A549 (cell line): ENCODE results near the gene HMHB1. TPM values are rescaled to one million over a fixed set of nuclear protein-coding genes. Genes with fewer than 3 reads are reported as not detected.

Source experiments
- ATAC-seq, 2 experiments: fragments of 200-7000 bp in 1 of 2; fragments of >200 bp in 1 of 2; cut with Nextera tagmentation in 1 of 2; cut with Tn5 transposase in 1 of 2; 3 replicates each; pipeline versions ENCODE4 v1.8.0 to v1.9.1; 2018 to 2020; ENCODE audit warnings: mild to moderate bottlenecking in 1 of 2, moderate library complexity in 1 of 2
- CTCF ChIA-PET: fragments of 300-600 bp; sonication (Branson Sonifier 250); formaldehyde crosslinking; extraction: SDS; loops from one replicate; lab custom pipeline; 2021; ENCODE audit warnings: antibody characterized with exemption, inconsistent platforms; lab: Yijun Ruan, JAX
- POLR2A ChIA-PET: fragments of 350-600 bp; formaldehyde crosslinking; extraction: SDS; loops from one replicate; lab custom pipeline; 2021; ENCODE audit warnings: antibody characterized with exemption, inconsistent platforms; lab: Yijun Ruan, JAX
- DNase-seq, 2 experiments: peaks; one replicate each; pipeline versions ENCODE4 v3.0.0 to v3.0.0-alpha.2; 2011 to 2016; ENCODE audit warnings: low read depth in 1 of 2, low spot score in 1 of 2
- FAIRE-seq: peaks from 2 replicates; lab custom pipeline; 2011; peaks lifted over from hg19 to GRCh38; lab: Jason Lieb, UNC
- H3K27ac ChIP-seq, 2 experiments: fragments of >200 bp; sonication (Bioruptor Twin); formaldehyde crosslinking; 3 replicates each; pipeline ENCODE4 v1.5.1; 2016 to 2017
- H3K4me1 ChIP-seq: fragments of >200 bp; sonication (Bioruptor Twin); formaldehyde crosslinking; 3 replicates; pipeline ENCODE4 v1.6.1; 2016
- H3K4me2 ChIP-seq: fragments of >200 bp; sonication (Bioruptor Twin); formaldehyde crosslinking; 3 replicates; pipeline ENCODE4 v1.6.1; 2016
- H3K4me3 ChIP-seq: fragments of >200 bp; sonication (Bioruptor Twin); formaldehyde crosslinking; 3 replicates; pipeline ENCODE4 v1.5.1; 2016
- H3K9me3 ChIP-seq: fragments of >200 bp; sonication (Bioruptor Twin); formaldehyde crosslinking; 3 replicates; pipeline ENCODE4 v1.6.1; 2016
- CBX8 ChIP-seq: fragments of 200-600 bp; sonication (generic); IDR thresholded peaks from 2 replicates; pipeline ENCODE4 v1.6.1; 2016
- CEBPB ChIP-seq, 2 experiments: fragments of >200 bp in 1 of 2; sonication (Bioruptor Twin) in 1 of 2; formaldehyde crosslinking in 1 of 2; IDR thresholded peaks; 2 replicates each; pipeline ENCODE4 v1.6.1; 2012 to 2016
- EP300 ChIP-seq, 2 experiments: fragments of >200 bp; sonication (Bioruptor Twin); formaldehyde crosslinking; IDR thresholded peaks; 2 replicates in 1 of 2; 3 replicates in 1 of 2; pipeline ENCODE4 v1.6.1; 2016 to 2017
- FOSB ChIP-seq: fragments of 250-450 bp; sonication (Bioruptor Pico); IDR thresholded peaks from 2 replicates; pipeline ENCODE4 v1.5.0; 2020; ENCODE audit warnings: mild to moderate bottlenecking, moderate library complexity
- GATA3 ChIP-seq: IDR thresholded peaks from 2 replicates; pipeline ENCODE4 v1.6.1; 2012; ENCODE audit warnings: borderline replicate concordance
- HOXA7 ChIP-seq: fragments of 250-450 bp; sonication (Bioruptor Pico); IDR thresholded peaks from 2 replicates; pipeline ENCODE4 v1.5.0; 2020; ENCODE audit warnings: mild to moderate bottlenecking, moderate library complexity
- HOXB13 ChIP-seq: fragments of 250-450 bp; sonication (Bioruptor Pico); IDR thresholded peaks from 2 replicates; pipeline ENCODE4 v1.5.0; 2020; ENCODE audit warnings: low read depth, mild to moderate bottlenecking, moderate library complexity
- HOXB5 ChIP-seq: fragments of 250-450 bp; sonication (Bioruptor Pico); IDR thresholded peaks from 2 replicates; pipeline ENCODE4 v1.5.0; 2020; ENCODE audit warnings: mild to moderate bottlenecking, moderate library complexity
- JUNB ChIP-seq: fragments of >200 bp; sonication (Bioruptor Twin); formaldehyde crosslinking; IDR thresholded peaks from 2 replicates; pipeline ENCODE4 v1.6.1; 2016
- KDM1A ChIP-seq: fragments of 200-600 bp; sonication (generic); IDR thresholded peaks from 2 replicates; pipeline ENCODE4 v1.6.1; 2016; ENCODE audit warnings: low read depth, mild to moderate bottlenecking
- KDM5A ChIP-seq: fragments of 200-600 bp; sonication (generic); IDR thresholded peaks from 2 replicates; pipeline ENCODE4 v1.6.1; 2016; ENCODE audit warnings: antibody characterized with exemption, mild to moderate bottlenecking
- MAFK ChIP-seq: fragments of 450-650 bp; IDR thresholded peaks from 2 replicates; pipeline ENCODE4 v1.6.1; 2014; ENCODE audit not compliant: partially characterized antibody
- MYC ChIP-seq: IDR thresholded peaks from 2 replicates; pipeline ENCODE4 v1.6.1; 2012; ENCODE audit warnings: mild to moderate bottlenecking, inconsistent platforms, low read length, improper control_type of control experiment, borderline replicate concordance
- PHF8 ChIP-seq: fragments of 200-600 bp; sonication (generic); IDR thresholded peaks from 2 replicates; pipeline ENCODE4 v1.6.1; 2016; ENCODE audit warnings: low read depth, mild to moderate bottlenecking, antibody characterized with exemption, moderate library complexity, borderline replicate concordance
- POLR2AphosphoS2 ChIP-seq: conservative IDR thresholded peaks from 2 replicates; pipeline ENCODE4 v1.6.1; 2012; ENCODE audit warnings: low read length, improper control_type of control experiment, inconsistent platforms
- RCOR1 ChIP-seq: fragments of 150-350 bp; IDR thresholded peaks from 2 replicates; pipeline ENCODE4 v1.6.1; 2014; ENCODE audit warnings: antibody characterized with exemption, low read length, low read depth
- SMC3 ChIP-seq: fragments of >200 bp; sonication (Bioruptor Twin); formaldehyde crosslinking; IDR thresholded peaks from 3 replicates; pipeline ENCODE4 v1.6.1; 2018; ENCODE audit warnings: inconsistent platforms
- SREBF2 ChIP-seq: fragments of 450-650 bp; IDR thresholded peaks from 2 replicates; pipeline ENCODE4 v1.6.1; 2014; ENCODE audit warnings: mild to moderate bottlenecking, moderate library complexity
- ZNF302 ChIP-seq: fragments of 250-450 bp; sonication (Bioruptor Pico); IDR thresholded peaks from 2 replicates; pipeline ENCODE4 v1.9.0; 2021; ENCODE audit warnings: inconsistent platforms, mild to moderate bottlenecking, moderate library complexity
- WGBS: methylation state at CpG from one replicate; pipeline ENCODE4 v1.1.6; 2017; ENCODE audit errors: missing lambda C conversion rate; 5-methylcytosine and 5-hydroxymethylcytosine counted together
- polyA plus RNA-seq, 4 experiments: library from polyadenylated mRNA; depleted of rRNA in 3 of 4; stranded (reverse); fragments of >200 nt; fragmentation: RNase III in 1 of 4; extraction: RNeasy Plus Mini Kit Qiagen cat#74134 plus additional on column Dnase treatment in 1 of 4; gene quantifications; 2 replicates in 3 of 4; 3 replicates in 1 of 4; pipeline ENCODE4 v1.2.3, GENCODE V29; 2011 to 2017
- TF ChIP-seq, protein P1 (sequence below): fragments of 450-650 bp; IDR thresholded peaks from 2 replicates; pipeline ENCODE4 v1.6.1; 2014; ENCODE audit warnings: antibody characterized with exemption
- TF ChIP-seq, protein P2 (sequence below): IDR thresholded peaks from 2 replicates; pipeline ENCODE4 v1.6.1; 2012
- TF ChIP-seq, protein P3 (sequence below): fragments of 200-600 bp; sonication (generic); IDR thresholded peaks from 2 replicates; pipeline ENCODE4 v1.6.1; 2016; ENCODE audit warnings: antibody characterized with exemption, mild to moderate bottlenecking, moderate library complexity
- TF ChIP-seq, protein P4 (sequence below): fragments of 250-450 bp; sonication (Bioruptor Pico); IDR thresholded peaks from 2 replicates; pipeline ENCODE4 v1.5.0; 2021; ENCODE audit warnings: mild to moderate bottlenecking, moderate library complexity, borderline replicate concordance
- TF ChIP-seq, protein P5 (sequence below): fragments of 150-350 bp; IDR thresholded peaks from 2 replicates; pipeline ENCODE4 v1.6.1; 2014; ENCODE audit warnings: low read depth, mild to moderate bottlenecking, low read length
- TF ChIP-seq, protein P6 (sequence below): IDR thresholded peaks from 2 replicates; pipeline ENCODE4 v1.6.1; 2012; ENCODE audit warnings: low read depth, borderline replicate concordance

The HMHB1 gene
- polyA plus RNA-seq, 2 of the 4 experiments (the other 2 are of a cell fraction), result not detected

DNA sequence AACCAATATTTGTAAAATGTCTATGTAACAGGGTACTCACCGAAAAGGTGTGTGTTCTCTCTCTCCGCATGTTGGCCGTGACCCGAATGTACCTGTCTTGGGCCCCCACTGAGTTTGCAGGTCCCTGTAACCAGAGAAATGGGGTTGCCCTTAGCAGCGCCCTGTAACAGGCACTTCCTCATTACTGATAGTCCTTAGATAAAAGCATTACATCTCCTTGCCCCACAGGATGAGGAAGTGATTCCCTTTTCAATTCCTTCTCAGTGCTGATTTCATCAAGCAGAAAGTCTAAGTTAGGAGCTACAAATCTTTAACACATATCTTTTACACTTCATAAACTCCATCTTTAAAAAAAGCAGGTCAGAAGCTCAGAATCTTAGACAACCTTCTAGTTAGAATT, 15.2 kb upstream of the HMHB1 start (continued):
- TF ChIP-seq FOSB (CRISPR knock-in tag), result no peak
- no peak for TF ChIP-seq CEBPB (IDR thresholded peaks at IDR 0.05)
- no peak for TF ChIP-seq SMC3

DNA sequence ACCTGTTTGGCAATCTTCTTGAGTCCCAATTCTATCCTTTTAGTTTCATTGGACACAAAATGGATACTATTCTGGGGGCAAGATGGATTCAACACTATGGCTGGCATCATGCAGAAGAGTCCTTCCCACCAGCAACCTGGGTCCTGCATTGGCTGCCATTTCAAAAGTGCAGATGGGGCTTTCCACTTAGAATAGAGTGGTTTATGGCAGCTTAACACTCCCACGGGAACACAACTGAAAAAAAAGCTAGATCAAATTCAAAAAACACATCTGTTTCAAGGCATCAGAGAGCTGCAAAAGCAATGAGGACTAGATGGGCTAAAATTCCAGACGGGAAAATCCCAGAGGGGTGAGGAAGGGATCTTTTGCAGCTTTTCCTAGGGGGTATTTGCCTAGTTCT, 11.2 kb upstream of the HMHB1 start:
- Histone ChIP-seq H3K4me1 (no peaks in the 10 kb centered on the region), H3K4me3 (no peak overlapping the region), H3K4me2 (no peak overlapping the region), H3K9me3 (no peaks in the 10 kb centered on the region), H3K27ac (no peak overlapping the region)
- DNase-seq, result no peak
- ChIA-PET CTCF (interaction anchor here (1.0 kb wide), 1 partner anchor 10 kb away, joined by 3 read pairs; no protein-coding TSS in a partner anchor), POLR2A (no interaction called here)
- ATAC-seq, result no peak
- WGBS, result 84% methylated on average over 2 of the region's 2 CpGs
- TF ChIP-seq EP300 (IDR thresholded peaks at IDR 0.05) (no peak), KDM5A (no peak), PHF8 (no peak), RCOR1 (no peak), ZNF302 (no peak), GATA3 (no peak)
- TF ChIP-seq, protein P1, sequence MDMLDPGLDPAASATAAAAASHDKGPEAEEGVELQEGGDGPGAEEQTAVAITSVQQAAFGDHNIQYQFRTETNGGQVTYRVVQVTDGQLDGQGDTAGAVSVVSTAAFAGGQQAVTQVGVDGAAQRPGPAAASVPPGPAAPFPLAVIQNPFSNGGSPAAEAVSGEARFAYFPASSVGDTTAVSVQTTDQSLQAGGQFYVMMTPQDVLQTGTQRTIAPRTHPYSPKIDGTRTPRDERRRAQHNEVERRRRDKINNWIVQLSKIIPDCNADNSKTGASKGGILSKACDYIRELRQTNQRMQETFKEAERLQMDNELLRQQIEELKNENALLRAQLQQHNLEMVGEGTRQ, result no peak
- no peak for FAIRE-seq

DNA sequence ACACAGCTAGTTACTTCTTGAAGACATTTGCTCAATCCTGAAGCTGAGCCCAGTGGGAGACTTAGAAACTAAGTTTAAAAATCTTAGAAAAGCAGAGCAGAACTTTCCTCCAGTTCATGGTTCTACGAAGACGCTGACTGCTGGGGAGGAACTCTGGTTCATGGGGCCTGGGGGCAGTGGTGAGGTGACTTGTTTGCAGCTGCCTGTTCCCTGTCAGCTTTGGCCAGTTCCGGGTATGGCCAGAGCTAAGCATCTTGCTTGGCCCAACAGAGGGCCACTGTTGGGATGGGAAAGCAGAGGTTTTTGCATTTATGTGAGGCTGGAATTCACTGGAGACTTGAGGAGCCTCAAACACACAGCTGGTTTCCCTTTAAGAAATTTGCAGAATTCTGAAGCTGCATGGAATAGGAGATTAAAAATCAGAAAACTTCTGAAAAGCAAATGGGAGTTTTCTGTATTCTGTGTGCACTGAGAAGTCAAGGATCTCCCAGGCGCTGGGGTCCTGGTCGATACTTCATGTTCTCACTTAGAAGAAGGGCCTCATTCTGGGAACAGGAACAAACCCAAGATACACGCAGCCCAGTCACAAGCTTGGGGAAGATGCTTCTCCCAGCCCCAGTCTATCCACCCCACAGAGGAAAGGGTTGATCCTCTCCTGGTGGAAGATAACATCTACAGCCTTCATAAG, 10.6 kb upstream of the HMHB1 start:
- Histone ChIP-seq H3K9me3 (no peaks in the 10 kb centered on the region), H3K27ac (no peak overlapping the region), H3K4me2 (no peak overlapping the region), H3K4me1 (no peaks in the 10 kb centered on the region), H3K4me3 (no peak overlapping the region)
- ChIA-PET CTCF (interaction anchor here (0.8 to 1.4 kb wide), 4 partner anchors 11 to 1146 kb away, joined by 3 read pairs; no protein-coding TSS in a partner anchor), POLR2A (interaction anchor here (0.6 kb wide), 1 partner anchor 142 kb away, joined by 3 read pairs; no protein-coding TSS in a partner anchor)
- no peak for DNase-seq
- FAIRE-seq, result no peak
- ATAC-seq, result no peak
- 90% methylated on average over 6 of the region's 6 CpGs for WGBS
- TF ChIP-seq POLR2AphosphoS2, result no peak
- TF ChIP-seq, protein P2, sequence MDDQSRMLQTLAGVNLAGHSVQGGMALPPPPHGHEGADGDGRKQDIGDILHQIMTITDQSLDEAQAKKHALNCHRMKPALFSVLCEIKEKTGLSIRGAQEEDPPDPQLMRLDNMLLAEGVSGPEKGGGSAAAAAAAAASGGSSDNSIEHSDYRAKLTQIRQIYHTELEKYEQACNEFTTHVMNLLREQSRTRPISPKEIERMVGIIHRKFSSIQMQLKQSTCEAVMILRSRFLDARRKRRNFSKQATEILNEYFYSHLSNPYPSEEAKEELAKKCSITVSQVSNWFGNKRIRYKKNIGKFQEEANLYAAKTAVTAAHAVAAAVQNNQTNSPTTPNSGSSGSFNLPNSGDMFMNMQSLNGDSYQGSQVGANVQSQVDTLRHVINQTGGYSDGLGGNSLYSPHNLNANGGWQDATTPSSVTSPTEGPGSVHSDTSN, result no peak
- TF ChIP-seq, protein P3, sequence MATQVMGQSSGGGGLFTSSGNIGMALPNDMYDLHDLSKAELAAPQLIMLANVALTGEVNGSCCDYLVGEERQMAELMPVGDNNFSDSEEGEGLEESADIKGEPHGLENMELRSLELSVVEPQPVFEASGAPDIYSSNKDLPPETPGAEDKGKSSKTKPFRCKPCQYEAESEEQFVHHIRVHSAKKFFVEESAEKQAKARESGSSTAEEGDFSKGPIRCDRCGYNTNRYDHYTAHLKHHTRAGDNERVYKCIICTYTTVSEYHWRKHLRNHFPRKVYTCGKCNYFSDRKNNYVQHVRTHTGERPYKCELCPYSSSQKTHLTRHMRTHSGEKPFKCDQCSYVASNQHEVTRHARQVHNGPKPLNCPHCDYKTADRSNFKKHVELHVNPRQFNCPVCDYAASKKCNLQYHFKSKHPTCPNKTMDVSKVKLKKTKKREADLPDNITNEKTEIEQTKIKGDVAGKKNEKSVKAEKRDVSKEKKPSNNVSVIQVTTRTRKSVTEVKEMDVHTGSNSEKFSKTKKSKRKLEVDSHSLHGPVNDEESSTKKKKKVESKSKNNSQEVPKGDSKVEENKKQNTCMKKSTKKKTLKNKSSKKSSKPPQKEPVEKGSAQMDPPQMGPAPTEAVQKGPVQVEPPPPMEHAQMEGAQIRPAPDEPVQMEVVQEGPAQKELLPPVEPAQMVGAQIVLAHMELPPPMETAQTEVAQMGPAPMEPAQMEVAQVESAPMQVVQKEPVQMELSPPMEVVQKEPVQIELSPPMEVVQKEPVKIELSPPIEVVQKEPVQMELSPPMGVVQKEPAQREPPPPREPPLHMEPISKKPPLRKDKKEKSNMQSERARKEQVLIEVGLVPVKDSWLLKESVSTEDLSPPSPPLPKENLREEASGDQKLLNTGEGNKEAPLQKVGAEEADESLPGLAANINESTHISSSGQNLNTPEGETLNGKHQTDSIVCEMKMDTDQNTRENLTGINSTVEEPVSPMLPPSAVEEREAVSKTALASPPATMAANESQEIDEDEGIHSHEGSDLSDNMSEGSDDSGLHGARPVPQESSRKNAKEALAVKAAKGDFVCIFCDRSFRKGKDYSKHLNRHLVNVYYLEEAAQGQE, result no peak
- no peak for TF ChIP-seq ZNF302
- TF ChIP-seq, protein P4, sequence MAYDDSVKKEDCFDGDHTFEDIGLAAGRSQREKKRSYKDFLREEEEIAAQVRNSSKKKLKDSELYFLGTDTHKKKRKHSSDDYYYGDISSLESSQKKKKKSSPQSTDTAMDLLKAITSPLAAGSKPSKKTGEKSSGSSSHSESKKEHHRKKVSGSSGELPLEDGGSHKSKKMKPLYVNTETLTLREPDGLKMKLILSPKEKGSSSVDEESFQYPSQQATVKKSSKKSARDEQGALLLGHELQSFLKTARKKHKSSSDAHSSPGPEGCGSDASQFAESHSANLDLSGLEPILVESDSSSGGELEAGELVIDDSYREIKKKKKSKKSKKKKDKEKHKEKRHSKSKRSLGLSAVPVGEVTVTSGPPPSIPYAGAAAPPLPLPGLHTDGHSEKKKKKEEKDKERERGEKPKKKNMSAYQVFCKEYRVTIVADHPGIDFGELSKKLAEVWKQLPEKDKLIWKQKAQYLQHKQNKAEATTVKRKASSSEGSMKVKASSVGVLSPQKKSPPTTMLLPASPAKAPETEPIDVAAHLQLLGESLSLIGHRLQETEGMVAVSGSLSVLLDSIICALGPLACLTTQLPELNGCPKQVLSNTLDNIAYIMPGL (CRISPR knock-in tag), result no peak
- TF ChIP-seq, protein P5, sequence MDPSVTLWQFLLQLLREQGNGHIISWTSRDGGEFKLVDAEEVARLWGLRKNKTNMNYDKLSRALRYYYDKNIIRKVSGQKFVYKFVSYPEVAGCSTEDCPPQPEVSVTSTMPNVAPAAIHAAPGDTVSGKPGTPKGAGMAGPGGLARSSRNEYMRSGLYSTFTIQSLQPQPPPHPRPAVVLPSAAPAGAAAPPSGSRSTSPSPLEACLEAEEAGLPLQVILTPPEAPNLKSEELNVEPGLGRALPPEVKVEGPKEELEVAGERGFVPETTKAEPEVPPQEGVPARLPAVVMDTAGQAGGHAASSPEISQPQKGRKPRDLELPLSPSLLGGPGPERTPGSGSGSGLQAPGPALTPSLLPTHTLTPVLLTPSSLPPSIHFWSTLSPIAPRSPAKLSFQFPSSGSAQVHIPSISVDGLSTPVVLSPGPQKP, result no peak
- no peak for TF ChIP-seq MAFK
- TF ChIP-seq KDM1A, result no peak
- TF ChIP-seq HOXB13, result no peak
- no peak for TF ChIP-seq HOXA7 (CRISPR knock-in tag)
- TF ChIP-seq JUNB, result no peak
- TF ChIP-seq CBX8, result no peak
- no peak for TF ChIP-seq MYC
- no peak for TF ChIP-seq SREBF2
- TF ChIP-seq FOSB (CRISPR knock-in tag), result no peak
- no peak for TF ChIP-seq HOXB5 (CRISPR knock-in tag)
- TF ChIP-seq, protein P6, sequence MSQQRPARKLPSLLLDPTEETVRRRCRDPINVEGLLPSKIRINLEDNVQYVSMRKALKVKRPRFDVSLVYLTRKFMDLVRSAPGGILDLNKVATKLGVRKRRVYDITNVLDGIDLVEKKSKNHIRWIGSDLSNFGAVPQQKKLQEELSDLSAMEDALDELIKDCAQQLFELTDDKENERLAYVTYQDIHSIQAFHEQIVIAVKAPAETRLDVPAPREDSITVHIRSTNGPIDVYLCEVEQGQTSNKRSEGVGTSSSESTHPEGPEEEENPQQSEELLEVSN, result no peak
